ENCODE data around the gene PLAGL2.

PLAGL2 gene

GRCh38 chr20:32232326-32232886 is 24.9 kb upstream of the PLAGL2 start:
- no peak overlapping the region for H3K4me3 ChIP-seq (ENCODE audit: low read length)
- DNase-seq (ENCODE audit: low read depth, low spot score), result no peak

GRCh38 chr20:32231847-32232246 is 24.3 kb upstream of the PLAGL2 start:
- no peak overlapping the region for H3K4me3 ChIP-seq (ENCODE audit: low read length)
- DNase-seq (ENCODE audit: low read depth, low spot score), result no peak

- DNase-seq (ENCODE audit: low read depth, low spot score), result no peak
- no peak overlapping the region for H3K4me3 ChIP-seq (ENCODE audit: low read length)
These were observed 23.7 kb upstream of the PLAGL2 start for GRCh38 chr20:32231245-32231644.

GRCh38 chr20:32230707-32231106 is 23.2 kb upstream of the PLAGL2 start:
- no peak overlapping the region for H3K4me3 ChIP-seq (ENCODE audit: low read length)
- no peak for DNase-seq (ENCODE audit: low read depth, low spot score)

GRCh38 chr20:32229251-32229747 is 21.8 kb upstream of the PLAGL2 start:
- DNase-seq (ENCODE audit: low read depth, low spot score), result no peak
- no peak overlapping the region for H3K4me3 ChIP-seq (ENCODE audit: low read length)

GRCh38 chr20:32227744-32228688 is 20.5 kb upstream of the PLAGL2 start:
- H3K4me3 ChIP-seq (ENCODE audit: low read length), result no peak overlapping the region
- DNase-seq (ENCODE audit: low read depth, low spot score), result no peak

- no peak overlapping the region for H3K4me3 ChIP-seq (ENCODE audit: low read length)
- no peak for DNase-seq (ENCODE audit: low read depth, low spot score)
These were observed 19.8 kb upstream of the PLAGL2 start for GRCh38 chr20:32227306-32227705.

- no peak for DNase-seq (ENCODE audit: low read depth, low spot score)
- no peak overlapping the region for H3K4me3 ChIP-seq (ENCODE audit: low read length)
These were observed 18.8 kb upstream of the PLAGL2 start for GRCh38 chr20:32226391-32226790.

GRCh38 chr20:32224463-32224862 is 16.9 kb upstream of the PLAGL2 start:
- no peak overlapping the region for H3K4me3 ChIP-seq (ENCODE audit: low read length)
- DNase-seq (ENCODE audit: low read depth, low spot score), result no peak

- H3K4me3 ChIP-seq (ENCODE audit: low read length), result no peak overlapping the region
- no peak for DNase-seq (ENCODE audit: low read depth, low spot score)
These were observed 10.8 kb upstream of the PLAGL2 start for GRCh38 chr20:32218156-32218900.

- no peak overlapping the region for H3K4me3 ChIP-seq (ENCODE audit: low read length)
- no peak for DNase-seq (ENCODE audit: low read depth, low spot score)
These were observed 8.9 kb upstream of the PLAGL2 start for GRCh38 chr20:32216179-32217142.

- DNase-seq (ENCODE audit: low read depth, low spot score), result no peak
These were observed 8.2 kb upstream of the PLAGL2 start for GRCh38 chr20:32215729-32216128.

GRCh38 chr20:32215147-32215546 is 7.6 kb upstream of the PLAGL2 start:
- no peak overlapping the region for H3K4me3 ChIP-seq (ENCODE audit: low read length)
- DNase-seq (ENCODE audit: low read depth, low spot score), result no peak

More at GRCh38 chr20:32215729-32216128, 8.2 kb upstream of the PLAGL2 start:
- H3K4me3 ChIP-seq (ENCODE audit: low read length), result no peak overlapping the region

GRCh38 chr20:32213870-32214269 is 6.3 kb upstream of the PLAGL2 start:
- DNase-seq (ENCODE audit: low read depth, low spot score), result no peak

GRCh38 chr20:32209850-32210605 is 2.5 kb upstream of the PLAGL2 start:
- H3K4me3 ChIP-seq (ENCODE audit: low read length), result no peak overlapping the region
- DNase-seq (ENCODE audit: low read depth, low spot score), result no peak

More at GRCh38 chr20:32213870-32214269, 6.3 kb upstream of the PLAGL2 start:
- no peak overlapping the region for H3K4me3 ChIP-seq (ENCODE audit: low read length)

- peak overlapping the region; percentile 84 for H3K4me3 ChIP-seq (ENCODE audit: low read length)
- no peak for DNase-seq (ENCODE audit: low read depth, low spot score)
These were observed 1.1 kb upstream of the PLAGL2 start for GRCh38 chr20:32208499-32209154.
